ENCODE results near the gene FKRP. TPM values are rescaled to one million over a fixed set of nuclear protein-coding genes. Genes with fewer than 3 reads are reported as not detected.
A peak's percentile ranks its signal among the peaks of the same experiment; 100 is the strongest.

FKRP gene
- total and polyA plus RNA-seq, 2 donors from 2014 or later: 11.8 to 20.5 TPM

- peak overlapping the region in 1 of 3 donors; percentile 41 for H3K4me3 ChIP-seq (ENCODE audit: low read length in 3 of 3)
- intact Hi-C loops (cut with DNase I): no loop called here
- H3K27me3 ChIP-seq (ENCODE audit: control insufficient read depth, insufficient read depth, low read length): no peaks in the 10 kb centered on the region
- no peaks in the 10 kb centered on the region for H3K9me3 ChIP-seq (ENCODE audit: control insufficient read depth in 2 of 3, insufficient read depth in 1 of 3, low read length in 3 of 3)
- no peak for TF ChIP-seq CTCF (IDR thresholded peaks at IDR 0.05; ENCODE audit: borderline replicate concordance, extremely low read depth, insufficient read depth)
- peaks cover 13 to 43% (median 35%) of the 10 kb centered on the region in 3 donors for H3K36me3 ChIP-seq (ENCODE audit: control insufficient read depth in 2 of 3, insufficient read depth in 3 of 3, low read length in 3 of 3)
- DNase-seq (peak; percentile 94 to 97 (median 95)), FAIRE-seq (no peak)
- H3K4me1 ChIP-seq (ENCODE audit: control insufficient read depth in 2 of 3, insufficient read depth in 2 of 3, low read depth in 1 of 3, low read length in 3 of 3): peaks cover 0 to 2% (median 0%) of the 10 kb centered on the region in 3 donors
- no peak overlapping the region for H3K9ac ChIP-seq (ENCODE audit: low read length in 3 of 3)
- H3K27ac ChIP-seq (ENCODE audit: low read depth in 2 of 2, low read length in 2 of 2): no peak overlapping the region
Measured at GRCh38 chr19:46697204-46697960, 48.5 kb upstream of the FKRP start.

GRCh38 chr19:46698395-46699321, 47.2 kb upstream of the FKRP start:
- no peak for TF ChIP-seq CTCF (IDR thresholded peaks at IDR 0.05; ENCODE audit: borderline replicate concordance, extremely low read depth, insufficient read depth)
- no peak for FAIRE-seq

GRCh38 chr19:46700704-46701103, 45.2 kb upstream of the FKRP start:
- Histone ChIP-seq H3K36me3 (ENCODE audit: control insufficient read depth in 2 of 3, insufficient read depth in 3 of 3, low read length in 3 of 3) (peaks cover 3 to 37% (median 25%) of the 10 kb centered on the region in 3 donors), H3K27me3 (ENCODE audit: control insufficient read depth, insufficient read depth, low read length) (no peaks in the 10 kb centered on the region), H3K4me1 (ENCODE audit: control insufficient read depth in 2 of 3, insufficient read depth in 2 of 3, low read depth in 1 of 3, low read length in 3 of 3) (peaks cover 0 to 2% (median 0%) of the 10 kb centered on the region in 3 donors), H3K9me3 (ENCODE audit: control insufficient read depth in 2 of 3, insufficient read depth in 1 of 3, low read length in 3 of 3) (no peaks in the 10 kb centered on the region), H3K9ac (ENCODE audit: low read length in 3 of 3) (no peak overlapping the region), H3K4me3 (ENCODE audit: low read length in 3 of 3) (no peak overlapping the region), H3K27ac (ENCODE audit: low read depth in 2 of 2, low read length in 2 of 2) (no peak overlapping the region)
- FAIRE-seq (no peak), DNase-seq (no peak)
- intact Hi-C loops (cut with DNase I): no loop called here
- no peak for TF ChIP-seq CTCF (IDR thresholded peaks at IDR 0.05; ENCODE audit: borderline replicate concordance, extremely low read depth, insufficient read depth)

More at GRCh38 chr19:46698395-46699321, 47.2 kb upstream of the FKRP start:
- intact Hi-C loops (cut with DNase I): no loop called here
- H3K9me3 ChIP-seq (ENCODE audit: control insufficient read depth in 2 of 3, insufficient read depth in 1 of 3, low read length in 3 of 3): no peaks in the 10 kb centered on the region
- H3K4me1 ChIP-seq (ENCODE audit: control insufficient read depth in 2 of 3, insufficient read depth in 2 of 3, low read depth in 1 of 3, low read length in 3 of 3): peaks cover 0 to 2% (median 0%) of the 10 kb centered on the region in 3 donors
- DNase-seq: no peak
- peaks cover 5 to 38% (median 28%) of the 10 kb centered on the region in 3 donors for H3K36me3 ChIP-seq (ENCODE audit: control insufficient read depth in 2 of 3, insufficient read depth in 3 of 3, low read length in 3 of 3)
- no peak overlapping the region for H3K27ac ChIP-seq (ENCODE audit: low read depth in 2 of 2, low read length in 2 of 2)
- H3K4me3 ChIP-seq (ENCODE audit: low read length in 3 of 3): no peak overlapping the region
- H3K9ac ChIP-seq (ENCODE audit: low read length in 3 of 3): no peak overlapping the region
- no peaks in the 10 kb centered on the region for H3K27me3 ChIP-seq (ENCODE audit: control insufficient read depth, insufficient read depth, low read length)
